Muscle layer of colon (tissue), 2 donors: ENCODE results near the gene IFI27.
"Not testable (repeated sequence)": the region's sequence is repeated elsewhere in the genome, so short reads cannot be mapped to it uniquely, and the experiment has no call there.

Source experiments
- H3K27ac ChIP-seq: one replicate; pipeline ENCODE4 v1.7.0; 2013; ENCODE audit warnings: low read depth, mild to moderate bottlenecking, low read length, moderate library complexity
- H3K27me3 ChIP-seq, 2 donors: one replicate each; pipeline ENCODE4 v1.7.0; 2013; ENCODE audit warnings: low read length in 2 of 2, mild to moderate bottlenecking in 2 of 2; ENCODE audit not compliant: insufficient read depth in 2 of 2, control insufficient read depth in 1 of 2
- H3K36me3 ChIP-seq: one replicate; pipeline ENCODE4 v1.7.0; 2013; ENCODE audit warnings: mild to moderate bottlenecking, low read length; ENCODE audit not compliant: insufficient read depth
- H3K4me1 ChIP-seq: one replicate; pipeline ENCODE4 v1.7.0; 2013; ENCODE audit warnings: mild to moderate bottlenecking, low read length; ENCODE audit not compliant: insufficient read depth
- H3K4me3 ChIP-seq, 2 donors: one replicate each; pipeline ENCODE4 v1.7.0; 2013; ENCODE audit warnings: low read length in 2 of 2, low read depth in 1 of 2, mild to moderate bottlenecking in 1 of 2, moderate library complexity in 1 of 2
- H3K9ac ChIP-seq: one replicate; pipeline ENCODE4 v1.7.0; 2013; ENCODE audit warnings: low read length
- H3K9me3 ChIP-seq: one replicate; pipeline ENCODE4 v1.7.0; 2013; ENCODE audit warnings: mild to moderate bottlenecking, low read length
- donor health status: abdominal sarcoma.
- donor health status: Adenocarcinoma of cecum.

The IFI27 gene

GRCh38 chr14:94110552-94111181 is at the start of gene IFI27:
Gene IFI27, plus strand, starts transcription at chr14:94110736.
- H3K27me3 ChIP-seq = no peaks in the 10 kb centered on the region
- H3K9me3 ChIP-seq = no peaks in the 10 kb centered on the region
- H3K4me3 ChIP-seq = peak within 1 kb of the TSS in 1 of 2 donors; percentile 21
- H3K4me1 ChIP-seq = peaks cover 9% of the 10 kb centered on the region
- no peaks in the 10 kb centered on the region for H3K36me3 ChIP-seq
- H3K9ac ChIP-seq = no peak within 1 kb of the TSS
- no peak within 1 kb of the TSS for H3K27ac ChIP-seq

- no peak overlapping the region for H3K9ac ChIP-seq
These were observed 48.1 kb upstream of the IFI27 start for GRCh38 chr14:94062344-94062940.

GRCh38 chr14:94066089-94066676 is 44.4 kb upstream of the IFI27 start:
- H3K9me3 ChIP-seq = no peaks in the 10 kb centered on the region
- H3K27ac ChIP-seq = no peak overlapping the region
- no peak overlapping the region for H3K4me3 ChIP-seq
- H3K27me3 ChIP-seq = no peaks in the 10 kb centered on the region
- H3K36me3 ChIP-seq = peaks cover 17% of the 10 kb centered on the region
- H3K4me1 ChIP-seq = peaks cover 27% of the 10 kb centered on the region
- no peak overlapping the region for H3K9ac ChIP-seq

More at GRCh38 chr14:94062344-94062940, 48.1 kb upstream of the IFI27 start:
- Histone ChIP-seq H3K36me3 (peaks cover 55% of the 10 kb centered on the region), H3K4me1 (peaks cover 27% of the 10 kb centered on the region), H3K4me3 (no peak overlapping the region), H3K9me3 (no peaks in the 10 kb centered on the region), H3K27me3 (no peaks in the 10 kb centered on the region), H3K27ac (no peak overlapping the region)

GRCh38 chr14:94072076-94072475 is 38.5 kb upstream of the IFI27 start:
- H3K27ac ChIP-seq, H3K4me3 ChIP-seq, H3K27me3 ChIP-seq, H3K9ac ChIP-seq, H3K36me3 ChIP-seq, H3K9me3 ChIP-seq: not testable (repeated sequence)
- H3K4me1 ChIP-seq = peaks cover 11% of the 10 kb centered on the region

- Histone ChIP-seq H3K36me3 (peaks cover 23% of the 10 kb centered on the region), H3K9me3 (no peaks in the 10 kb centered on the region), H3K27ac (no peak overlapping the region), H3K4me1 (peaks cover 30% of the 10 kb centered on the region), H3K9ac (no peak overlapping the region), H3K27me3 (no peaks in the 10 kb centered on the region), H3K4me3 (no peak overlapping the region)
These were observed 36.0 kb upstream of the IFI27 start for GRCh38 chr14:94074534-94074933.

GRCh38 chr14:94075008-94075407 is 35.5 kb upstream of the IFI27 start:
- Histone ChIP-seq H3K9me3 (no peaks in the 10 kb centered on the region), H3K9ac (no peak overlapping the region), H3K4me3 (no peak overlapping the region), H3K4me1 (peaks cover 32% of the 10 kb centered on the region), H3K27me3 (no peaks in the 10 kb centered on the region), H3K27ac (no peak overlapping the region), H3K36me3 (peaks cover 23% of the 10 kb centered on the region)

GRCh38 chr14:94077111-94077821 is 33.3 kb upstream of the IFI27 start:
- peak overlapping the region; percentile 30 to 50 for H3K4me3 ChIP-seq
- H3K27me3 ChIP-seq = no peaks in the 10 kb centered on the region
- H3K27ac ChIP-seq = no peak overlapping the region
- peaks cover 23% of the 10 kb centered on the region for H3K36me3 ChIP-seq
- H3K9ac ChIP-seq = peak overlapping the region; percentile 24
- H3K4me1 ChIP-seq = peaks cover 40% of the 10 kb centered on the region
- H3K9me3 ChIP-seq = no peaks in the 10 kb centered on the region

GRCh38 chr14:94077823-94078222 is 32.7 kb upstream of the IFI27 start:
- H3K9ac ChIP-seq = no peak overlapping the region
- H3K4me1 ChIP-seq = peaks cover 40% of the 10 kb centered on the region
- H3K27ac ChIP-seq = no peak overlapping the region

GRCh38 chr14:94079891-94080620 is 30.5 kb upstream of the IFI27 start:
- Histone ChIP-seq H3K27me3 (no peaks in the 10 kb centered on the region), H3K4me1 (peaks cover 40% of the 10 kb centered on the region), H3K9ac (peak overlapping the region; percentile 97), H3K27ac (peak overlapping the region; percentile 81), H3K9me3 (no peaks in the 10 kb centered on the region), H3K4me3 (peak overlapping the region; percentile 94), H3K36me3 (peaks cover 23% of the 10 kb centered on the region)

More at GRCh38 chr14:94077823-94078222, 32.7 kb upstream of the IFI27 start:
- H3K4me3 ChIP-seq = peak overlapping the region in 1 of 2 donors; percentile 94
- no peaks in the 10 kb centered on the region for H3K27me3 ChIP-seq
- no peaks in the 10 kb centered on the region for H3K9me3 ChIP-seq
- H3K36me3 ChIP-seq = peaks cover 23% of the 10 kb centered on the region

GRCh38 chr14:94080621-94081385 is 29.7 kb upstream of the IFI27 start, which contains the start of the genes DDX24 and IFI27L1:
Gene DDX24, minus strand, starts transcription at chr14:94081202. Its CDS starts 1,460 bp downstream, at chr14:94079742.
Gene IFI27L1, plus strand, starts transcription at chr14:94081310. Its CDS starts 15,628 bp downstream, at chr14:94096938.
- Histone ChIP-seq H3K36me3 (peaks cover 23% of the 10 kb centered on the region), H3K4me1 (peaks cover 39% of the 10 kb centered on the region), H3K27ac (peak within 1 kb of the TSS; percentile 81), H3K27me3 (no peaks in the 10 kb centered on the region), H3K4me3 (peak within 1 kb of the TSS; percentile 94), H3K9me3 (no peaks in the 10 kb centered on the region), H3K9ac (peak within 1 kb of the TSS; percentile 97)
